Neural cell (in vitro differentiated cells): ENCODE results near the gene DPYD.

Source experiments
- CTCF ChIP-seq: fragments of 450-650 bp; IDR thresholded peaks from 2 replicates; pipeline ENCODE4 v1.5.1; 2014; ENCODE audit warnings: antibody characterized with exemption, mild to moderate bottlenecking, moderate library complexity; ENCODE audit not compliant: poor library complexity, severe bottlenecking
- EP300 ChIP-seq: fragments of 450-650 bp; conservative IDR thresholded peaks from 2 replicates; pipeline ENCODE4 v1.6.1; 2014; ENCODE audit warnings: antibody characterized with exemption, mild to moderate bottlenecking, moderate library complexity; ENCODE audit not compliant: poor library complexity, severe bottlenecking
- EZH2 ChIP-seq: fragments of 200-600, 300-800 bp; shearing (Covaris generic), sonication (generic); IDR thresholded peaks from 2 replicates; pipeline ENCODE4 v1.6.1; 2014; ENCODE audit warnings: antibody characterized with exemption, low read length, borderline replicate concordance, mild to moderate bottlenecking; ENCODE audit not compliant: insufficient read depth, poor library complexity, severe bottlenecking
- POLR2AphosphoS5 ChIP-seq: IDR thresholded peaks from 2 replicates; pipeline ENCODE4 v1.6.1; 2012
- RAD21 ChIP-seq: fragments of 450-650 bp; conservative IDR thresholded peaks from 2 replicates; pipeline ENCODE4 v1.6.1; 2014; ENCODE audit warnings: antibody characterized with exemption, mild to moderate bottlenecking, moderate library complexity
- TF ChIP-seq, protein P1 (sequence below): IDR thresholded peaks from 2 replicates; pipeline ENCODE4 v1.6.1; 2012; ENCODE audit warnings: borderline replicate concordance

DNA sequence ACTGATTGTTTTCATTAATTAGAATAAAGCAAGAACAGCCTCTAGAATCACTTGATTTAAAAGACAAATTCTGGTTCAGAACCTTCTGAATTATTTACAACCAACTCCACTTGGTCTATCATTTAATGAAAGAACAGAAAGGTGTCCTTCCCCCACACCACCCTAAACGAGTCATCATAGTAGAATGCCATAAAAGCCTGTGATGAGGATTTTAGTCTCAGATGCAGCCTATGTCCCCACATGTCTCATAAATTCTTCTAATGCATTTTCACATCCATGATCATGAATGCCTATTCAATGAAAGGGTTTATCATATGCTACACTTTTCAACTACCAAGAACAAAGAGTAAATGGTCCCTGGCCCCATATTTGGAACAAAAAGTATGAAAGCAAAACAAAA, 508.1 kb downstream of the DPYD start:
- no peak for TF ChIP-seq CTCF
- TF ChIP-seq RAD21, result no peak
- no peak for TF ChIP-seq POLR2AphosphoS5
- no peak for TF ChIP-seq EZH2
- TF ChIP-seq EP300, result no peak
- TF ChIP-seq, protein P1, sequence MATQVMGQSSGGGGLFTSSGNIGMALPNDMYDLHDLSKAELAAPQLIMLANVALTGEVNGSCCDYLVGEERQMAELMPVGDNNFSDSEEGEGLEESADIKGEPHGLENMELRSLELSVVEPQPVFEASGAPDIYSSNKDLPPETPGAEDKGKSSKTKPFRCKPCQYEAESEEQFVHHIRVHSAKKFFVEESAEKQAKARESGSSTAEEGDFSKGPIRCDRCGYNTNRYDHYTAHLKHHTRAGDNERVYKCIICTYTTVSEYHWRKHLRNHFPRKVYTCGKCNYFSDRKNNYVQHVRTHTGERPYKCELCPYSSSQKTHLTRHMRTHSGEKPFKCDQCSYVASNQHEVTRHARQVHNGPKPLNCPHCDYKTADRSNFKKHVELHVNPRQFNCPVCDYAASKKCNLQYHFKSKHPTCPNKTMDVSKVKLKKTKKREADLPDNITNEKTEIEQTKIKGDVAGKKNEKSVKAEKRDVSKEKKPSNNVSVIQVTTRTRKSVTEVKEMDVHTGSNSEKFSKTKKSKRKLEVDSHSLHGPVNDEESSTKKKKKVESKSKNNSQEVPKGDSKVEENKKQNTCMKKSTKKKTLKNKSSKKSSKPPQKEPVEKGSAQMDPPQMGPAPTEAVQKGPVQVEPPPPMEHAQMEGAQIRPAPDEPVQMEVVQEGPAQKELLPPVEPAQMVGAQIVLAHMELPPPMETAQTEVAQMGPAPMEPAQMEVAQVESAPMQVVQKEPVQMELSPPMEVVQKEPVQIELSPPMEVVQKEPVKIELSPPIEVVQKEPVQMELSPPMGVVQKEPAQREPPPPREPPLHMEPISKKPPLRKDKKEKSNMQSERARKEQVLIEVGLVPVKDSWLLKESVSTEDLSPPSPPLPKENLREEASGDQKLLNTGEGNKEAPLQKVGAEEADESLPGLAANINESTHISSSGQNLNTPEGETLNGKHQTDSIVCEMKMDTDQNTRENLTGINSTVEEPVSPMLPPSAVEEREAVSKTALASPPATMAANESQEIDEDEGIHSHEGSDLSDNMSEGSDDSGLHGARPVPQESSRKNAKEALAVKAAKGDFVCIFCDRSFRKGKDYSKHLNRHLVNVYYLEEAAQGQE, result no peak
